Vagina (tissue), 2 donors: ENCODE measurements around the gene UST. TPM values are rescaled to one million over a fixed set of nuclear protein-coding genes. Genes with fewer than 3 reads are reported as not detected.

Experiments used
- DNase-seq, 2 donors: peaks; one replicate each; pipeline ENCODE4 v3.0.0-alpha.2; 2017; ENCODE audit errors: extremely low spot score in 2 of 2
- H3K27ac ChIP-seq: fragments of 200-600 bp; sonication (generic); one replicate; pipeline ENCODE4 v1.5.1; 2019
- H3K27me3 ChIP-seq: fragments of 200-600 bp; sonication (generic); one replicate; pipeline ENCODE4 v1.5.1; 2019
- H3K36me3 ChIP-seq, 2 donors: fragments of 200-600 bp; sonication (generic); one replicate each; pipeline ENCODE4 v1.5.1; 2017 to 2019
- H3K4me1 ChIP-seq: fragments of 200-600 bp; sonication (generic); one replicate; pipeline ENCODE4 v1.5.1; 2019
- H3K4me3 ChIP-seq, 2 donors: fragments of 200-600 bp; sonication (generic); 1 replicate in 1 of 2; 2 replicates in 1 of 2; pipeline ENCODE4 v1.5.1; 2016 to 2019
- H3K9me3 ChIP-seq: fragments of 200-600 bp; sonication (generic); one replicate; pipeline ENCODE4 v1.5.1; 2019
- POLR2A ChIP-seq, 2 donors: fragments of 450-650 bp; IDR thresholded peaks; one replicate each; pipeline ENCODE4 v1.6.1; 2017; ENCODE audit warnings: antibody characterized with exemption in 2 of 2, mild to moderate bottlenecking in 2 of 2, moderate library complexity in 2 of 2
- POLR2AphosphoS5 ChIP-seq, 2 donors: sonication (generic); formaldehyde crosslinking; IDR thresholded peaks; one replicate each; pipeline ENCODE4 v1.9.0; 2017; ENCODE audit warnings: antibody characterized with exemption in 2 of 2, mild to moderate bottlenecking in 2 of 2, low read depth in 1 of 2; ENCODE audit not compliant: insufficient read depth in 1 of 2
- intact Hi-C: fragments of 100-400 bp; cut with DNase I; formaldehyde crosslinking; loops from one replicate; pipeline ENCODE4 v1.15.1; 2023
- total RNA-seq: library from RNA; depleted of rRNA; stranded (reverse); fragments of >200 nt; gene quantifications from one replicate; pipeline ENCODE4 v1.2.3, GENCODE V29; 2016
- TF ChIP-seq, protein P1 (sequence below), 3 experiments: fragments of 450-650 bp in 2 of 3; fragments of 200-600 bp in 1 of 3; sonication (generic) in 1 of 3; IDR thresholded peaks; one replicate each; pipeline ENCODE4 v1.5.1; 2017 to 2019; ENCODE audit warnings: antibody characterized with exemption in 3 of 3, mild to moderate bottlenecking in 2 of 3, moderate library complexity in 2 of 3

The UST gene
- total RNA-seq, 1 donor from 2014 or later: 14.2 TPM

DNA sequence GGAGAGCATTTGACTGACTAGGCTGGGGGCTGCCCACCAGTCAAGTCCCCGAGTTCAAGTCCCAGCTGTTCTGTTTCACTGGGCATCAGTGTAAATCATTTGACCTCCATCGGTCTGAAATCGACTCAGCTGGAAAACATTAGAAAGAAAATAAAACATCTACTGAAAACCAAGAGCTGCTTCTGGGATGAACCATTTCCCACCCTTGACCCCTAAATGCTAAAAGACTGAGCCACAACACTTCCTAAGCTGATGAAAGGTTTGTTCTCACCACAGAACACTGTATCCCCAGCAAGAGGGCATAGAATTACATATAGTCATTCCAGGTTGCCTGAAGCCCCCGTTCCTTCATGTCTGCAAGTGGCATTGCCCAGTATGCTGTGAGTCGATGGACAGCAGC is 333.7 kb downstream of the UST start:
- no peak for DNase-seq
- Histone ChIP-seq H3K27me3 (no peaks in the 10 kb centered on the region), H3K9me3 (no peaks in the 10 kb centered on the region), H3K36me3 (no peaks in the 10 kb centered on the region), H3K4me3 (no peak overlapping the region), H3K4me1 (peaks cover 34% of the 10 kb centered on the region), H3K27ac (peak overlapping the region; percentile 68)
- intact Hi-C loops: loop anchor here (5.0 kb wide), 2 partner anchors 352 to 437 kb away; no protein-coding TSS in a partner anchor
- TF ChIP-seq POLR2AphosphoS5 (IDR thresholded peaks at IDR 0.05; ENCODE audit: insufficient read depth in 1 of 2, low read depth in 1 of 2) (peak in 1 of 2 donors; percentile 1), POLR2A (IDR thresholded peaks at IDR 0.05) (no peak)

GRCh38 chr6:149081281-149081680 is 334.5 kb downstream of the UST start:
- peak overlapping the region; percentile 68 for H3K27ac ChIP-seq

DNA sequence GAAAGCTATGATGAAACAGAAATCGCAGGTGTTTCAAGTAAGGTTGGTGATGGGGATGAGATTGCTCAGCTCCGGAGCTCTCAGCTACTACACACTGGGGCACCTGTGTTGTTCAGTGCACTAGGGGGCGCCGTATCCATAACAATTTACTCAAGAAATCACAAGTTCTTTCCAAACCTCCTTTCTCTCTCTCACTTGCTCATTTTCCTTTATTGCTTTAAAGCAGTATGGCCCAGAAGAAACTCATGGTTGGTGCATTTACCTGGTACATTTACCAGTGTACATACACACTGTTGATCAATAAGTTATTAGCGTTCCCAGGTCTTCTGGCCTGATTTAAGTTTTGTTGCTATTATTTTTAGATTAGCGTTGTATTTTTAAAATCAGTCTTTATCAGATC is 335.5 kb downstream of the UST start:
- TF ChIP-seq POLR2AphosphoS5 (IDR thresholded peaks at IDR 0.05; ENCODE audit: insufficient read depth in 1 of 2, low read depth in 1 of 2): no peak
- TF ChIP-seq, protein P1, sequence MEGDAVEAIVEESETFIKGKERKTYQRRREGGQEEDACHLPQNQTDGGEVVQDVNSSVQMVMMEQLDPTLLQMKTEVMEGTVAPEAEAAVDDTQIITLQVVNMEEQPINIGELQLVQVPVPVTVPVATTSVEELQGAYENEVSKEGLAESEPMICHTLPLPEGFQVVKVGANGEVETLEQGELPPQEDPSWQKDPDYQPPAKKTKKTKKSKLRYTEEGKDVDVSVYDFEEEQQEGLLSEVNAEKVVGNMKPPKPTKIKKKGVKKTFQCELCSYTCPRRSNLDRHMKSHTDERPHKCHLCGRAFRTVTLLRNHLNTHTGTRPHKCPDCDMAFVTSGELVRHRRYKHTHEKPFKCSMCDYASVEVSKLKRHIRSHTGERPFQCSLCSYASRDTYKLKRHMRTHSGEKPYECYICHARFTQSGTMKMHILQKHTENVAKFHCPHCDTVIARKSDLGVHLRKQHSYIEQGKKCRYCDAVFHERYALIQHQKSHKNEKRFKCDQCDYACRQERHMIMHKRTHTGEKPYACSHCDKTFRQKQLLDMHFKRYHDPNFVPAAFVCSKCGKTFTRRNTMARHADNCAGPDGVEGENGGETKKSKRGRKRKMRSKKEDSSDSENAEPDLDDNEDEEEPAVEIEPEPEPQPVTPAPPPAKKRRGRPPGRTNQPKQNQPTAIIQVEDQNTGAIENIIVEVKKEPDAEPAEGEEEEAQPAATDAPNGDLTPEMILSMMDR (IDR thresholded peaks at IDR 0.05): peak; percentile 35 to 80 (median 67)
- H3K36me3 ChIP-seq: no peaks in the 10 kb centered on the region
- intact Hi-C loops: loop anchor here (5.0 kb wide), 2 partner anchors 350 to 435 kb away; no protein-coding TSS in a partner anchor
- H3K4me3 ChIP-seq: no peak overlapping the region
- peak overlapping the region; percentile 18 for H3K27ac ChIP-seq
- no peaks in the 10 kb centered on the region for H3K9me3 ChIP-seq
- no peak for DNase-seq
- peaks cover 34% of the 10 kb centered on the region for H3K4me1 ChIP-seq
- no peaks in the 10 kb centered on the region for H3K27me3 ChIP-seq

More at GRCh38 chr6:149081281-149081680, 334.5 kb downstream of the UST start:
- Histone ChIP-seq H3K4me1 (peaks cover 34% of the 10 kb centered on the region), H3K27me3 (no peaks in the 10 kb centered on the region), H3K9me3 (no peaks in the 10 kb centered on the region), H3K4me3 (no peak overlapping the region), H3K36me3 (no peaks in the 10 kb centered on the region)
- TF ChIP-seq POLR2A (IDR thresholded peaks at IDR 0.05) (no peak), POLR2AphosphoS5 (IDR thresholded peaks at IDR 0.05; ENCODE audit: insufficient read depth in 1 of 2, low read depth in 1 of 2) (no peak)
- TF ChIP-seq, protein P1 (IDR thresholded peaks at IDR 0.05): no peak
- intact Hi-C loops: loop anchor here (5.0 kb wide), 2 partner anchors 351 to 436 kb away; no protein-coding TSS in a partner anchor
- no peak for DNase-seq

DNA sequence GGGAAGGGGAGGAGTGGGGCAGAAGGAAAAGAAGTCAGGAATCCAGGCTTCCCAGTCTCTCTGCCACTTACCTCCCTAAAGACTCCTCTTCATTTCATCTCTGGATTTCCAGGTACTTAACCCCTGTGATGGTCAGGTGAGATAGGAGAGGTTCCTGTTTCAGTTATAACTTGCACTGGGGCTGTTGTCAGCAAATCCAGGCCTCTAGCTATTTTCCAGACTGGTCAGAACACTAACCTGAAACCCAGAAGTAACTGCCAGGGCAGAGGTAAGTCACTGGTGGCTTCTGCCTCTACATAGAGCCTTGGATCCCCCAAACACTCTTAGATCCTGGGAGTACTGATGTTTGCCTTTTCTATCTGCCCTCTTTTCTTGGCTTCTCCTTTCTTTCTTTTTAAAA is 337.2 kb downstream of the UST start:
- peaks cover 26% of the 10 kb centered on the region for H3K4me1 ChIP-seq
- H3K27me3 ChIP-seq: no peaks in the 10 kb centered on the region
- DNase-seq: no peak
- H3K9me3 ChIP-seq: no peaks in the 10 kb centered on the region
- no peak overlapping the region for H3K27ac ChIP-seq
- H3K36me3 ChIP-seq: no peaks in the 10 kb centered on the region
- intact Hi-C loops: loop anchor here (5.0 kb wide), 2 partner anchors 348 to 433 kb away; no protein-coding TSS in a partner anchor
- H3K4me3 ChIP-seq: no peak overlapping the region
- TF ChIP-seq POLR2A (IDR thresholded peaks at IDR 0.05) (no peak), POLR2AphosphoS5 (IDR thresholded peaks at IDR 0.05; ENCODE audit: insufficient read depth in 1 of 2, low read depth in 1 of 2) (no peak)
- TF ChIP-seq, protein P1 (IDR thresholded peaks at IDR 0.05): no peak

DNA sequence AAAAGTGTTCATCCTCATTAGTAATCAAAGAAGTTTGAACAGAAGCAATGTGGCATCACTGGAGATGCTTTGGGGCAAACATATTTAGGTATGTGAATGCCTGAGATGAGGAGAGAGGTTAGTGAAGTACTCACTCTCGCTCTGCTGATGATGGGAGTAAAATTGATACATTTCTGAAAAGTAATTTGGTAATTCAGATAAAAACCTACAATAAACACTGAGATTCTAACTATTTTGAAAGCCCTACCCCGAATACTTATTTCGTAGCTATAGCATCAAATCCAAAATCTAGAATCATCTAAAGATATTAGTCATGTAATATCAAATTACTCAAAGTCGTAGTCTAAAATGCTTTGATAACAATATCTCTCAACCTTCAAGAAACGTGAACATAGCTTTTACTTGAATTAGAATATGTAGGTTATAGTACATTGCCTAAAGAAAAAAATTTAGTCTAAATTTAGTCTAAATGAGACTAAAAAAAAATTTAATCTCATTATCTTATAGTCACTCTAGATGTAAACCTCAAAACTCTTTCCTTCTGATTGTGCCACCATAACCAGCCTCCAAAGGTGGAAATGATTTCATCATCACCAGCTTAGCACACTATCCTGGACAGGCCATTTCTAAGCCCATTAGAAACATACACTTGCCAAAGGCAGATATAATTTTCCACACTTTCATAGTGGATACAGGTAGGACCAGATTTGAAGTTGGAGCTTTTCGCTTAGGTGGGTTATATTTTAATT is 338.2 kb downstream of the UST start:
- Histone ChIP-seq H3K27ac (no peak overlapping the region), H3K36me3 (no peaks in the 10 kb centered on the region), H3K9me3 (no peaks in the 10 kb centered on the region), H3K4me3 (no peak overlapping the region), H3K4me1 (peaks cover 16% of the 10 kb centered on the region), H3K27me3 (no peaks in the 10 kb centered on the region)
- TF ChIP-seq POLR2A (IDR thresholded peaks at IDR 0.05): no peak
- no peak for TF ChIP-seq POLR2AphosphoS5 (IDR thresholded peaks at IDR 0.05; ENCODE audit: insufficient read depth in 1 of 2, low read depth in 1 of 2)
- TF ChIP-seq, protein P1 (IDR thresholded peaks at IDR 0.05): no peak
- no peak for DNase-seq
- intact Hi-C loops: loop anchor here (5.0 kb wide), 2 partner anchors 347 to 432 kb away; no protein-coding TSS in a partner anchor
